Adipocyte (in vitro differentiated cells): ENCODE data around the gene MTNR1B.
A peak's percentile ranks its signal among the peaks of the same experiment; 100 is the strongest.

Source experiments
- DNase-seq: peaks from one replicate; pipeline ENCODE4 v3.0.0-alpha.2; 2015; ENCODE audit warnings: low read depth
- H3K27me3 ChIP-seq: replicated peaks from 2 replicates; pipeline ENCODE4 v1.7.0; 2013; ENCODE audit warnings: mild to moderate bottlenecking, low read length, moderate library complexity; ENCODE audit not compliant: control insufficient read depth, insufficient read depth
- H3K36me3 ChIP-seq: 2 replicates; pipeline ENCODE4 v1.7.0; 2013; ENCODE audit warnings: low read length, mild to moderate bottlenecking, moderate library complexity; ENCODE audit not compliant: control insufficient read depth, insufficient read depth, severe bottlenecking
- H3K4me1 ChIP-seq: 2 replicates; pipeline ENCODE4 v1.7.0; 2013; ENCODE audit warnings: mild to moderate bottlenecking, low read length, moderate library complexity; ENCODE audit not compliant: control insufficient read depth, insufficient read depth
- H3K4me3 ChIP-seq: 2 replicates; pipeline ENCODE4 v1.7.0; 2013; ENCODE audit warnings: mild to moderate bottlenecking, low read length, moderate library complexity
- H3K9ac ChIP-seq: 2 replicates; pipeline ENCODE4 v1.7.0; 2013; ENCODE audit warnings: mild to moderate bottlenecking, low read length, moderate library complexity
- H3K9me3 ChIP-seq: 2 replicates; pipeline ENCODE4 v1.7.0; 2013; ENCODE audit warnings: mild to moderate bottlenecking, low read length, moderate library complexity; ENCODE audit not compliant: control insufficient read depth

The MTNR1B gene

GRCh38 chr11:92969634-92970347 is at the start of gene MTNR1B:
Gene MTNR1B, plus strand, starts transcription at chr11:92969651. Its CDS starts 75 bp downstream, at chr11:92969726.
- H3K36me3 ChIP-seq = no peaks in the 10 kb centered on the region
- H3K9ac ChIP-seq = no peak within 1 kb of the TSS
- peak within 1 kb of the TSS; percentile 73 for H3K4me3 ChIP-seq
- H3K9me3 ChIP-seq = no peaks in the 10 kb centered on the region
- DNase-seq = no peak
- peaks cover 16% of the 10 kb centered on the region for H3K27me3 ChIP-seq
- H3K4me1 ChIP-seq = no peaks in the 10 kb centered on the region

GRCh38 chr11:92920331-92920730 is 49.1 kb upstream of the MTNR1B start:
- H3K9ac ChIP-seq = no peak overlapping the region
- no peaks in the 10 kb centered on the region for H3K4me1 ChIP-seq
- no peaks in the 10 kb centered on the region for H3K36me3 ChIP-seq
- DNase-seq = no peak
- H3K9me3 ChIP-seq = peaks cover 3% of the 10 kb centered on the region
- peaks cover 13% of the 10 kb centered on the region for H3K27me3 ChIP-seq
- no peak overlapping the region for H3K4me3 ChIP-seq

GRCh38 chr11:92922731-92923130 is 46.7 kb upstream of the MTNR1B start:
- H3K4me1 ChIP-seq = no peaks in the 10 kb centered on the region
- H3K9me3 ChIP-seq = peaks cover 3% of the 10 kb centered on the region

GRCh38 chr11:92929246-92929645 is 40.2 kb upstream of the MTNR1B start:
- Histone ChIP-seq H3K9ac (no peak overlapping the region), H3K4me1 (no peaks in the 10 kb centered on the region), H3K4me3 (no peak overlapping the region), H3K27me3 (no peaks in the 10 kb centered on the region), H3K36me3 (no peaks in the 10 kb centered on the region), H3K9me3 (peaks cover 3% of the 10 kb centered on the region)
- DNase-seq = no peak

More at GRCh38 chr11:92922731-92923130, 46.7 kb upstream of the MTNR1B start:
- Histone ChIP-seq H3K4me3 (no peak overlapping the region), H3K27me3 (peaks cover 13% of the 10 kb centered on the region), H3K9ac (no peak overlapping the region), H3K36me3 (no peaks in the 10 kb centered on the region)
- no peak for DNase-seq

- Histone ChIP-seq H3K36me3 (no peaks in the 10 kb centered on the region), H3K27me3 (no peaks in the 10 kb centered on the region), H3K9me3 (peaks cover 3% of the 10 kb centered on the region), H3K4me3 (no peak overlapping the region), H3K4me1 (no peaks in the 10 kb centered on the region), H3K9ac (no peak overlapping the region)
- DNase-seq = no peak
Observed at GRCh38 chr11:92929653-92930052, 39.8 kb upstream of the MTNR1B start.

- DNase-seq = peak; percentile 8
- no peaks in the 10 kb centered on the region for H3K36me3 ChIP-seq
- no peaks in the 10 kb centered on the region for H3K27me3 ChIP-seq
- no peaks in the 10 kb centered on the region for H3K9me3 ChIP-seq
- no peak overlapping the region for H3K9ac ChIP-seq
- H3K4me1 ChIP-seq = no peaks in the 10 kb centered on the region
- H3K4me3 ChIP-seq = no peak overlapping the region
Observed at GRCh38 chr11:92931746-92932422, 37.6 kb upstream of the MTNR1B start.

GRCh38 chr11:92939305-92939704 is 30.1 kb upstream of the MTNR1B start:
- Histone ChIP-seq H3K36me3 (no peaks in the 10 kb centered on the region), H3K4me3 (no peak overlapping the region), H3K9ac (no peak overlapping the region), H3K9me3 (no peaks in the 10 kb centered on the region), H3K4me1 (no peaks in the 10 kb centered on the region), H3K27me3 (no peaks in the 10 kb centered on the region)
- DNase-seq = no peak

GRCh38 chr11:92941676-92942571 is 27.5 kb upstream of the MTNR1B start:
- peak; percentile 73 for DNase-seq
- no peaks in the 10 kb centered on the region for H3K27me3 ChIP-seq
- H3K9me3 ChIP-seq = no peaks in the 10 kb centered on the region
- no peaks in the 10 kb centered on the region for H3K36me3 ChIP-seq
- H3K4me3 ChIP-seq = no peak overlapping the region
- H3K9ac ChIP-seq = no peak overlapping the region
- no peaks in the 10 kb centered on the region for H3K4me1 ChIP-seq

GRCh38 chr11:92946707-92947106 is 22.7 kb upstream of the MTNR1B start:
- DNase-seq = no peak
- Histone ChIP-seq H3K9me3 (peaks cover 19% of the 10 kb centered on the region), H3K4me3 (no peak overlapping the region), H3K36me3 (no peaks in the 10 kb centered on the region), H3K27me3 (no peaks in the 10 kb centered on the region), H3K4me1 (peaks cover 8% of the 10 kb centered on the region), H3K9ac (no peak overlapping the region)

GRCh38 chr11:92948116-92948515 is 21.3 kb upstream of the MTNR1B start:
- Histone ChIP-seq H3K9ac (no peak overlapping the region), H3K4me3 (no peak overlapping the region), H3K36me3 (no peaks in the 10 kb centered on the region), H3K27me3 (no peaks in the 10 kb centered on the region), H3K4me1 (peaks cover 11% of the 10 kb centered on the region), H3K9me3 (peaks cover 19% of the 10 kb centered on the region)
- DNase-seq = no peak

GRCh38 chr11:92954003-92954402 is 15.4 kb upstream of the MTNR1B start:
- Histone ChIP-seq H3K9ac (no peak overlapping the region), H3K9me3 (peaks cover 8% of the 10 kb centered on the region), H3K4me1 (peaks cover 11% of the 10 kb centered on the region), H3K4me3 (no peak overlapping the region), H3K27me3 (no peaks in the 10 kb centered on the region), H3K36me3 (no peaks in the 10 kb centered on the region)
- DNase-seq = no peak
